ENCODE data around the gene SEC24B. TPM values are rescaled to one million over a fixed set of nuclear protein-coding genes. Genes with fewer than 3 reads are reported as not detected.

SEC24B gene
- total and polyA plus RNA-seq, 4 donors = 12.2 to 38.2 (median 16.3) TPM

DNA sequence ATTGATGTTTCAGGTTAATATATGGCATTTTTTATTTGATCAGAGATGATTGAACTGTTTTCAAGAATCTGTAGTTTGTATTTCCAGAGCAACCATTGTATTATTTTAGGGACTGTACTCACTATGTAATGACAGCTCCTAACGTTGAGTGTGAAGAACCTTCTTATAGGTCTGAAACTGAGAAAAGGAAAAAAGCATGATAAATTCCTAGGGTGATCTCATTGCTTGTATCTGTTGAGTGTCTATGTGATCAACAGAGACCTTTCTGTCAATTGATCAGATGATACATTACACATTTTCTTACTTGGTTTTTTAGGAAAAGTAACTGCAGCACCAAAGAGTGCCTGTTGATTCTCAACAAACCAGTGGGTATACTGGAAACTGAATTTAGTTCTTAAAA lies 40.2 kb downstream of the SEC24B start:
- Histone ChIP-seq H3K9me3 (ENCODE audit: control insufficient read depth in 4 of 4, low read length in 3 of 4) (no peaks in the 10 kb centered on the region), H3K9ac (ENCODE audit: low read depth in 1 of 2, low read length in 2 of 2) (no peak overlapping the region), H3K27ac (ENCODE audit: low read depth in 1 of 2, low read length in 2 of 2) (no peak overlapping the region), H3K4me1 (ENCODE audit: control insufficient read depth in 4 of 4, insufficient read depth in 4 of 4, low read length in 3 of 4) (peaks cover 0 to 6% (median 2%) of the 10 kb centered on the region in 4 donors), H3K27me3 (ENCODE audit: control insufficient read depth in 4 of 4, insufficient read depth in 4 of 4, low read length in 3 of 4) (no peaks in the 10 kb centered on the region), H3K4me3 (ENCODE audit: low read depth in 1 of 3, low read length in 3 of 3) (no peak overlapping the region), H3K36me3 (ENCODE audit: control insufficient read depth in 4 of 4, insufficient read depth in 3 of 4, low read depth in 1 of 4, low read length in 3 of 4) (peaks cover 0 to 19% (median 12%) of the 10 kb centered on the region in 4 donors)
- 71% methylated on average over 1 of the region's 1 CpG for WGBS
- TF ChIP-seq, protein P1, sequence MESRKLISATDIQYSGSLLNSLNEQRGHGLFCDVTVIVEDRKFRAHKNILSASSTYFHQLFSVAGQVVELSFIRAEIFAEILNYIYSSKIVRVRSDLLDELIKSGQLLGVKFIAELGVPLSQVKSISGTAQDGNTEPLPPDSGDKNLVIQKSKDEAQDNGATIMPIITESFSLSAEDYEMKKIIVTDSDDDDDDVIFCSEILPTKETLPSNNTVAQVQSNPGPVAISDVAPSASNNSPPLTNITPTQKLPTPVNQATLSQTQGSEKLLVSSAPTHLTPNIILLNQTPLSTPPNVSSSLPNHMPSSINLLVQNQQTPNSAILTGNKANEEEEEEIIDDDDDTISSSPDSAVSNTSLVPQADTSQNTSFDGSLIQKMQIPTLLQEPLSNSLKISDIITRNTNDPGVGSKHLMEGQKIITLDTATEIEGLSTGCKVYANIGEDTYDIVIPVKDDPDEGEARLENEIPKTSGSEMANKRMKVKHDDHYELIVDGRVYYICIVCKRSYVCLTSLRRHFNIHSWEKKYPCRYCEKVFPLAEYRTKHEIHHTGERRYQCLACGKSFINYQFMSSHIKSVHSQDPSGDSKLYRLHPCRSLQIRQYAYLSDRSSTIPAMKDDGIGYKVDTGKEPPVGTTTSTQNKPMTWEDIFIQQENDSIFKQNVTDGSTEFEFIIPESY (IDR thresholded peaks at IDR 0.05) = no peak
- TF ChIP-seq FOXA1 (IDR thresholded peaks at IDR 0.05) (no peak), HNF4A (conservative IDR thresholded peaks at IDR 0.05) (no peak), HNF4G (IDR thresholded peaks at IDR 0.05) (no peak), JUND (IDR thresholded peaks at IDR 0.05) (no peak), SP1 (IDR thresholded peaks at IDR 0.05) (no peak), GABPA (IDR thresholded peaks at IDR 0.05 in 1 of 2, conservative IDR thresholded peaks at IDR 0.05 in 1 of 2) (no peak), NR2F2 (IDR thresholded peaks at IDR 0.05) (no peak), FOXA2 (IDR thresholded peaks at IDR 0.05) (no peak), YY1 (IDR thresholded peaks at IDR 0.05) (no peak), EGR1 (IDR thresholded peaks at IDR 0.05; ENCODE audit: low read depth in 2 of 2) (no peak), RXRA (IDR thresholded peaks at IDR 0.05) (no peak), RAD21 (IDR thresholded peaks at IDR 0.05) (no peak), TAF1 (conservative IDR thresholded peaks at IDR 0.05) (no peak)
- TF ChIP-seq, protein P2, sequence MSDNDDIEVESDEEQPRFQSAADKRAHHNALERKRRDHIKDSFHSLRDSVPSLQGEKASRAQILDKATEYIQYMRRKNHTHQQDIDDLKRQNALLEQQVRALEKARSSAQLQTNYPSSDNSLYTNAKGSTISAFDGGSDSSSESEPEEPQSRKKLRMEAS (IDR thresholded peaks at IDR 0.05) = no peak
- TF ChIP-seq, protein P3, sequence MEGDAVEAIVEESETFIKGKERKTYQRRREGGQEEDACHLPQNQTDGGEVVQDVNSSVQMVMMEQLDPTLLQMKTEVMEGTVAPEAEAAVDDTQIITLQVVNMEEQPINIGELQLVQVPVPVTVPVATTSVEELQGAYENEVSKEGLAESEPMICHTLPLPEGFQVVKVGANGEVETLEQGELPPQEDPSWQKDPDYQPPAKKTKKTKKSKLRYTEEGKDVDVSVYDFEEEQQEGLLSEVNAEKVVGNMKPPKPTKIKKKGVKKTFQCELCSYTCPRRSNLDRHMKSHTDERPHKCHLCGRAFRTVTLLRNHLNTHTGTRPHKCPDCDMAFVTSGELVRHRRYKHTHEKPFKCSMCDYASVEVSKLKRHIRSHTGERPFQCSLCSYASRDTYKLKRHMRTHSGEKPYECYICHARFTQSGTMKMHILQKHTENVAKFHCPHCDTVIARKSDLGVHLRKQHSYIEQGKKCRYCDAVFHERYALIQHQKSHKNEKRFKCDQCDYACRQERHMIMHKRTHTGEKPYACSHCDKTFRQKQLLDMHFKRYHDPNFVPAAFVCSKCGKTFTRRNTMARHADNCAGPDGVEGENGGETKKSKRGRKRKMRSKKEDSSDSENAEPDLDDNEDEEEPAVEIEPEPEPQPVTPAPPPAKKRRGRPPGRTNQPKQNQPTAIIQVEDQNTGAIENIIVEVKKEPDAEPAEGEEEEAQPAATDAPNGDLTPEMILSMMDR (IDR thresholded peaks at IDR 0.05; ENCODE audit: low read depth, low read length, missing input control) = no peak
- TF ChIP-seq, protein P4, sequence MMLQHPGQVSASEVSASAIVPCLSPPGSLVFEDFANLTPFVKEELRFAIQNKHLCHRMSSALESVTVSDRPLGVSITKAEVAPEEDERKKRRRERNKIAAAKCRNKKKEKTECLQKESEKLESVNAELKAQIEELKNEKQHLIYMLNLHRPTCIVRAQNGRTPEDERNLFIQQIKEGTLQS (IDR thresholded peaks at IDR 0.05) = no peak
- TF ChIP-seq, protein P5, sequence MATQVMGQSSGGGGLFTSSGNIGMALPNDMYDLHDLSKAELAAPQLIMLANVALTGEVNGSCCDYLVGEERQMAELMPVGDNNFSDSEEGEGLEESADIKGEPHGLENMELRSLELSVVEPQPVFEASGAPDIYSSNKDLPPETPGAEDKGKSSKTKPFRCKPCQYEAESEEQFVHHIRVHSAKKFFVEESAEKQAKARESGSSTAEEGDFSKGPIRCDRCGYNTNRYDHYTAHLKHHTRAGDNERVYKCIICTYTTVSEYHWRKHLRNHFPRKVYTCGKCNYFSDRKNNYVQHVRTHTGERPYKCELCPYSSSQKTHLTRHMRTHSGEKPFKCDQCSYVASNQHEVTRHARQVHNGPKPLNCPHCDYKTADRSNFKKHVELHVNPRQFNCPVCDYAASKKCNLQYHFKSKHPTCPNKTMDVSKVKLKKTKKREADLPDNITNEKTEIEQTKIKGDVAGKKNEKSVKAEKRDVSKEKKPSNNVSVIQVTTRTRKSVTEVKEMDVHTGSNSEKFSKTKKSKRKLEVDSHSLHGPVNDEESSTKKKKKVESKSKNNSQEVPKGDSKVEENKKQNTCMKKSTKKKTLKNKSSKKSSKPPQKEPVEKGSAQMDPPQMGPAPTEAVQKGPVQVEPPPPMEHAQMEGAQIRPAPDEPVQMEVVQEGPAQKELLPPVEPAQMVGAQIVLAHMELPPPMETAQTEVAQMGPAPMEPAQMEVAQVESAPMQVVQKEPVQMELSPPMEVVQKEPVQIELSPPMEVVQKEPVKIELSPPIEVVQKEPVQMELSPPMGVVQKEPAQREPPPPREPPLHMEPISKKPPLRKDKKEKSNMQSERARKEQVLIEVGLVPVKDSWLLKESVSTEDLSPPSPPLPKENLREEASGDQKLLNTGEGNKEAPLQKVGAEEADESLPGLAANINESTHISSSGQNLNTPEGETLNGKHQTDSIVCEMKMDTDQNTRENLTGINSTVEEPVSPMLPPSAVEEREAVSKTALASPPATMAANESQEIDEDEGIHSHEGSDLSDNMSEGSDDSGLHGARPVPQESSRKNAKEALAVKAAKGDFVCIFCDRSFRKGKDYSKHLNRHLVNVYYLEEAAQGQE (IDR thresholded peaks at IDR 0.05) = no peak
- DNase-seq (ENCODE audit: low spot score) = no peak

All from liver (tissue), 9 donors.